Measurements from ENCODE around the gene FBXL15. TPM values are rescaled to one million over a fixed set of nuclear protein-coding genes. Genes with fewer than 3 reads are reported as not detected.

The FBXL15 gene
- total RNA-seq, 1 donor from 2014 or later: 9.8 TPM

DNA sequence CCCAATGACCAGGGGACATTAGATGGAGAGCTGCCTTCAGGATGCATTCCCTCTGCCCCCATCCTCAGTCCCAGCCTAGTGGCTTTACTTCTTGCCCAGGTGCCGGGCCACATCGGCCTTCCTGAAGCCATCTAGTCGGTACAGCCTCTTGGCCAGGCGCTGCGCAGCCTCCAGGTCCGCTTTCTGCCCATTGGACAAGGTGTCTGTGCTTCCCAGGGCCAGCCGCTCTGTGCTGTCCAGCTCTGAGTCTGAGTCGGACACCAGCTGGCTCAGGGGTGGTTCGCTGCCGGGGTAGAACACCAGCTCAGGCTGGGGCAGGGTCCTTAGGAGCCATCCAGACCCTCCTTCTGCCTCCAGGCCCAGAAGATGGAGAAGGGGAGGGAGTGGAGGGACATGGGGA is 8.3 kb upstream of the FBXL15 start:
- Mint-ChIP-seq H3K9me3 (ENCODE audit: unreplicated experiment) (no peaks in the 10 kb centered on the region), H3K27ac (ENCODE audit: unreplicated experiment) (no peak overlapping the region), H3K4me3 (ENCODE audit: unreplicated experiment) (no peak overlapping the region), H3K4me1 (ENCODE audit: unreplicated experiment) (peaks cover 20% of the 10 kb centered on the region), H3K27me3 (ENCODE audit: unreplicated experiment) (peaks cover 44% of the 10 kb centered on the region), H3K36me3 (ENCODE audit: unreplicated experiment) (peaks cover 3% of the 10 kb centered on the region)
- DNase-seq (ENCODE audit: extremely low spot score, unreplicated experiment): no peak
- no peak for TF ChIP-seq CTCF (IDR thresholded peaks at IDR 0.05)

- TF ChIP-seq CTCF (IDR thresholded peaks at IDR 0.05): no peak
- Mint-ChIP-seq H3K9me3 (ENCODE audit: unreplicated experiment) (no peaks in the 10 kb centered on the region), H3K4me1 (ENCODE audit: unreplicated experiment) (peaks cover 19% of the 10 kb centered on the region), H3K36me3 (ENCODE audit: unreplicated experiment) (peaks cover 3% of the 10 kb centered on the region), H3K27me3 (ENCODE audit: unreplicated experiment) (peaks cover 47% of the 10 kb centered on the region), H3K4me3 (ENCODE audit: unreplicated experiment) (no peak overlapping the region), H3K27ac (ENCODE audit: unreplicated experiment) (no peak overlapping the region)
- no peak for DNase-seq (ENCODE audit: extremely low spot score, unreplicated experiment)
Measured at GRCh38 chr10:102413053-102413705, 7.5 kb upstream of the FBXL15 start.

- Mint-ChIP-seq H3K27me3 (ENCODE audit: unreplicated experiment) (peaks cover 46% of the 10 kb centered on the region), H3K36me3 (ENCODE audit: unreplicated experiment) (peaks cover 3% of the 10 kb centered on the region), H3K9me3 (ENCODE audit: unreplicated experiment) (no peaks in the 10 kb centered on the region), H3K4me3 (ENCODE audit: unreplicated experiment) (no peak overlapping the region), H3K4me1 (ENCODE audit: unreplicated experiment) (peaks cover 17% of the 10 kb centered on the region), H3K27ac (ENCODE audit: unreplicated experiment) (no peak overlapping the region)
- DNase-seq (ENCODE audit: extremely low spot score, unreplicated experiment): no peak
- TF ChIP-seq CTCF (IDR thresholded peaks at IDR 0.05): no peak
Measured at GRCh38 chr10:102413806-102414561, 6.7 kb upstream of the FBXL15 start.

GRCh38 chr10:102414749-102415148 is 5.9 kb upstream of the FBXL15 start:
- Mint-ChIP-seq H3K27me3 (ENCODE audit: unreplicated experiment) (peaks cover 42% of the 10 kb centered on the region), H3K36me3 (ENCODE audit: unreplicated experiment) (peaks cover 3% of the 10 kb centered on the region), H3K27ac (ENCODE audit: unreplicated experiment) (no peak overlapping the region), H3K9me3 (ENCODE audit: unreplicated experiment) (no peaks in the 10 kb centered on the region), H3K4me1 (ENCODE audit: unreplicated experiment) (peaks cover 20% of the 10 kb centered on the region), H3K4me3 (ENCODE audit: unreplicated experiment) (no peak overlapping the region)
- no peak for TF ChIP-seq CTCF (IDR thresholded peaks at IDR 0.05)
- DNase-seq (ENCODE audit: extremely low spot score, unreplicated experiment): no peak

- Mint-ChIP-seq H3K27me3 (ENCODE audit: unreplicated experiment) (peaks cover 30% of the 10 kb centered on the region), H3K4me3 (ENCODE audit: unreplicated experiment) (no peak overlapping the region), H3K27ac (ENCODE audit: unreplicated experiment) (no peak overlapping the region), H3K36me3 (ENCODE audit: unreplicated experiment) (no peaks in the 10 kb centered on the region), H3K4me1 (ENCODE audit: unreplicated experiment) (peaks cover 22% of the 10 kb centered on the region), H3K9me3 (ENCODE audit: unreplicated experiment) (no peaks in the 10 kb centered on the region)
- no peak for DNase-seq (ENCODE audit: extremely low spot score, unreplicated experiment)
- no peak for TF ChIP-seq CTCF (IDR thresholded peaks at IDR 0.05)
Measured at GRCh38 chr10:102416283-102416682, 4.4 kb upstream of the FBXL15 start.
